KMS-11 (cell line): ENCODE data around the gene TEAD1.
A peak's percentile ranks its signal among the peaks of the same experiment; 100 is the strongest.

Experiments
- H2AFZ ChIP-seq: fragments of 200-600 bp; sonication (generic); 2 replicates; pipeline ENCODE4 v1.6.1; 2016; ENCODE audit warnings: antibody characterized with exemption, mixed run types, low read depth
- H3K27ac ChIP-seq: fragments of 200-600 bp; sonication (generic); 2 replicates; pipeline ENCODE4 v1.6.1; 2016; ENCODE audit warnings: mild to moderate bottlenecking, mixed run types
- H3K27me3 ChIP-seq: fragments of 200-600 bp; sonication (generic); 2 replicates; pipeline ENCODE4 v1.6.1; 2017; ENCODE audit warnings: mild to moderate bottlenecking, low read depth, mixed run types, moderate library complexity; ENCODE audit not compliant: insufficient read depth
- H3K36me3 ChIP-seq: fragments of 200-600 bp; sonication (generic); 2 replicates; pipeline ENCODE4 v1.6.1; 2017; ENCODE audit warnings: mild to moderate bottlenecking, mixed run types; ENCODE audit not compliant: insufficient read depth
- H3K4me1 ChIP-seq: fragments of 200-600 bp; sonication (generic); 2 replicates; pipeline ENCODE4 v1.6.1; 2016; ENCODE audit warnings: mild to moderate bottlenecking, low read depth, mixed run types; ENCODE audit not compliant: poor library complexity, severe bottlenecking
- H3K4me2 ChIP-seq: fragments of 200-600 bp; sonication (generic); 2 replicates; pipeline ENCODE4 v1.7.0; 2016; ENCODE audit warnings: mild to moderate bottlenecking, mixed run types
- H3K4me3 ChIP-seq: fragments of 200-600 bp; sonication (generic); IDR thresholded peaks from 2 replicates; pipeline ENCODE4 v1.6.1; 2017; ENCODE audit warnings: low read depth, low read length, mixed read lengths; ENCODE audit not compliant: insufficient read depth
- H3K79me2 ChIP-seq: fragments of 200-600 bp; sonication (generic); 2 replicates; pipeline ENCODE4 v1.6.1; 2016; ENCODE audit warnings: low read depth, mixed run types; ENCODE audit not compliant: insufficient read depth
- H3K9ac ChIP-seq: fragments of 200-600 bp; sonication (generic); 2 replicates; pipeline ENCODE4 v1.6.1; 2016; ENCODE audit warnings: mild to moderate bottlenecking, mixed run types
- H4K20me1 ChIP-seq: fragments of 200-600 bp; sonication (generic); 2 replicates; pipeline ENCODE4 v1.6.1; 2016; ENCODE audit warnings: mild to moderate bottlenecking, mixed run types; ENCODE audit not compliant: insufficient read depth
- CTCF ChIP-seq: fragments of 200-600 bp; sonication (generic); conservative IDR thresholded peaks from 2 replicates; pipeline ENCODE4 v1.6.1; 2017; ENCODE audit warnings: low read depth, mild to moderate bottlenecking, antibody characterized with exemption, low read length, moderate library complexity, mixed read lengths

Gene TEAD1

GRCh38 chr11:12964650-12965049 is 290.4 kb downstream of the TEAD1 start:
- no peak overlapping the region for H3K4me3 ChIP-seq
- H2AFZ ChIP-seq = peak overlapping the region; percentile 25; the same call in 1 of the 2 replicates
- H3K4me1 ChIP-seq = peaks cover 3% of the 10 kb centered on the region
- H4K20me1 ChIP-seq = no peaks in the 10 kb centered on the region
- H3K27me3 ChIP-seq = no peaks in the 10 kb centered on the region
- H3K36me3 ChIP-seq = no peaks in the 10 kb centered on the region
- H3K27ac ChIP-seq = no peak overlapping the region
- H3K79me2 ChIP-seq = no peaks in the 10 kb centered on the region
- H3K9ac ChIP-seq = no peak overlapping the region
- no peak for TF ChIP-seq CTCF
- H3K4me2 ChIP-seq = no peak overlapping the region

- H4K20me1 ChIP-seq = no peaks in the 10 kb centered on the region
- peaks cover 2% of the 10 kb centered on the region for H3K4me1 ChIP-seq
- no peaks in the 10 kb centered on the region for H3K36me3 ChIP-seq
- TF ChIP-seq CTCF = no peak
- H3K27me3 ChIP-seq = no peaks in the 10 kb centered on the region
- H3K4me2 ChIP-seq = no peak overlapping the region
- no peak overlapping the region for H3K27ac ChIP-seq
- H2AFZ ChIP-seq = no peak overlapping the region
- no peak overlapping the region for H3K4me3 ChIP-seq
- no peaks in the 10 kb centered on the region for H3K79me2 ChIP-seq
- H3K9ac ChIP-seq = no peak overlapping the region
Measured at GRCh38 chr11:12966002-12966401, 291.8 kb downstream of the TEAD1 start.

- Histone ChIP-seq H3K4me1 (no peaks in the 10 kb centered on the region), H4K20me1 (no peaks in the 10 kb centered on the region), H3K4me3 (no peak overlapping the region), H3K9ac (no peak overlapping the region), H3K27ac (no peak overlapping the region), H3K36me3 (no peaks in the 10 kb centered on the region), H3K4me2 (no peak overlapping the region), H3K27me3 (no peaks in the 10 kb centered on the region), H3K79me2 (no peaks in the 10 kb centered on the region), H2AFZ (no peak overlapping the region)
- TF ChIP-seq CTCF = no peak
Measured at GRCh38 chr11:12968101-12968500, 293.9 kb downstream of the TEAD1 start.

- H3K4me1 ChIP-seq = no peaks in the 10 kb centered on the region
- no peak for TF ChIP-seq CTCF
- H3K36me3 ChIP-seq = no peaks in the 10 kb centered on the region
- no peaks in the 10 kb centered on the region for H3K27me3 ChIP-seq
- H4K20me1 ChIP-seq = no peaks in the 10 kb centered on the region
- no peak overlapping the region for H3K27ac ChIP-seq
- no peak overlapping the region for H3K9ac ChIP-seq
- H3K4me3 ChIP-seq = no peak overlapping the region
- H3K4me2 ChIP-seq = no peak overlapping the region
- no peak overlapping the region for H2AFZ ChIP-seq
- no peaks in the 10 kb centered on the region for H3K79me2 ChIP-seq
Measured at GRCh38 chr11:12968826-12969225, 294.6 kb downstream of the TEAD1 start.

GRCh38 chr11:12971955-12972354 is 297.7 kb downstream of the TEAD1 start:
- Histone ChIP-seq H4K20me1 (no peaks in the 10 kb centered on the region), H3K79me2 (no peaks in the 10 kb centered on the region)
- TF ChIP-seq CTCF = no peak

More at GRCh38 chr11:12971955-12972354, 297.7 kb downstream of the TEAD1 start:
- Histone ChIP-seq H3K27ac (no peak overlapping the region), H3K4me1 (no peaks in the 10 kb centered on the region), H3K36me3 (no peaks in the 10 kb centered on the region), H2AFZ (no peak overlapping the region), H3K9ac (no peak overlapping the region), H3K27me3 (no peaks in the 10 kb centered on the region), H3K4me3 (no peak overlapping the region), H3K4me2 (no peak overlapping the region)
